ENCODE measurements around the gene LENG9.
"Not testable (repeated sequence)": the region's sequence is repeated elsewhere in the genome, so short reads cannot be mapped to it uniquely, and the experiment has no call there.

Gene LENG9

GRCh38 chr19:54451997-54452396 lies 11.6 kb downstream of the LENG9 start:
- H3K4me3 ChIP-seq (replicated peaks in 1 of 2; ENCODE audit: low read depth in 2 of 2, low read length in 2 of 2): no peak overlapping the region
- no peak for DNase-seq (ENCODE audit: low read depth in 2 of 2)
- no peak for TF ChIP-seq CTCF (IDR thresholded peaks at IDR 0.05; ENCODE audit: low read depth, low read length)

DNA sequence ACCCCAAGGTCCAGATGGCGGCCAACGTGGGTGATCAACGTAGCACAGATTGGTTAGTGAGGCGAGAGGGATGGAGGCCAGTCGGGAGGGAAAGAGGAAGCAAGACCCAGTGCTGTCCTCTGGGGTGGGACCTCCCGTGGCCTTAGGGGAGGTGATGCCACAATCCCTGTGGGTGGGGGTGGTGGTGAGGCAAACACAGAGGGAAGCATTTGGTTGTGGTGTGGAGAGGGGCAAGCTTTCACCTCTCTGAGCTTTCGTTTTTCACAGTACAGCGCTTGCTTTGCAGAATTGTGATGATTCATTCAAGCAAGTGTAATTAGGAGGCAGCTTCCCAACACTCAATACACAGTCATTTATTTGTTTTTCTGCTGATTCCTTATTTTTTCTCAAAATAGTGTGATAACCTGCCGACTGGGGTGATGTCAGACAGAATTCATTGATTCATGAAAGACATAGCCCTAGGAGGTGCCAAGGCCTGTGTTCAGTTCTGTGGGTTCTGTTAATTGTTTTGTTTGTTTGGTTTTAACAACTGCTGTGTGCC lies 12.2 kb downstream of the LENG9 start:
- peak overlapping the region in 1 of 2 donors; percentile 96 for H3K4me3 ChIP-seq (replicated peaks in 1 of 2; ENCODE audit: low read depth in 2 of 2, low read length in 2 of 2)
- TF ChIP-seq CTCF (IDR thresholded peaks at IDR 0.05; ENCODE audit: low read depth, low read length): no peak
- peak in 1 of 2 donors; percentile 43 for DNase-seq (ENCODE audit: low read depth in 2 of 2)

- DNase-seq (ENCODE audit: low read depth in 2 of 2): peak in 1 of 2 donors; percentile 36
- no peak for TF ChIP-seq CTCF (IDR thresholded peaks at IDR 0.05; ENCODE audit: low read depth, low read length)
- peak overlapping the region; percentile 64 to 96 for H3K4me3 ChIP-seq (replicated peaks in 1 of 2; ENCODE audit: low read depth in 2 of 2, low read length in 2 of 2)
These were observed 13.9 kb downstream of the LENG9 start for GRCh38 chr19:54449701-54450069.

DNA sequence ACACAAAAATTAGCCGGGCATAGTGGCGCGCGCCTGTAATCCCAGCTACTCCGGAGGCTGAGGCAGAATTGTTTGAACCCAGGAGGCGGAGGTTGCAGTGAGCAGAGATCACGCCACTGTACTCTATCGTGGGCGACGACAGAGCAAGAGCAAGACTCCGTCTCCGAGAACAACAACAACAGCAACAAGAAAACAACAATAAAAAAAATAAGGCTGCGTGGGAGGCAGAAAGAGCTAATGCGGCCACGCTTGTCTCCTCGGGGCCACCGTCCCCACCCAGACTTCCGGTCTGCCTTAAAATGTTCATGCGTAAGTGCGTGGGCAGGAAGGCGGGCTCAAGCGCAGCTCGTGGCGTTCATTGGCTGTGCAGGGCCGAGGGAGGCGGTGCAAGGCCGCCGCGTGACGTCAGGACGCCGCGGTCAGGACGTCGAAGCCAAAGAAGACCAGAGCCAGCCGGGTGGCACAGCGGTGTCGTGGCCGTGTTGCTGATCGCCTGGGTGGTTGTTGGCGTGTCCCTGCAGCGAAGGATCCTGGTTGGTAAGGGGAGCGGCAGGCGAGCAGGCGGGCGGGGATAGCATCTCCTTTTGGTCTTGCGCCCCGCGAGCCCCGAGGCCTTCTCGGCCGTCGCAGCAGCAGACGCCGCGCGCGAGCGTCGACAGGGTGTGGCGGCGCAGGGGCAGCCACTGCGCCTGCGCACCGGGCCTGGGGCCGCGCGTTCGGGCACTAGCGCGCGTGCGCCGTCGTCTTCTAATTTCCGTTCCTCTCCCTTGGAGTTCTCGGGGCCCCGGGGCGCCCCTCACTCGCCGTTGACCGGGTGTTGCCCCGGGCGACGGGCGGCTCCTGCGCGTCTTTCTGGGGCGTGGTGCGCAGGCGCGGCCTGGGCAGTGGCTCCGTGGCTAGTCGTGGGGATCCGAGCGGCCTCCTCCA lies 14.5 kb downstream of the LENG9 start, which contains the start of gene LENG8:
TSS of gene LENG8 (plus strand) at position 426 of the 927 bp plus-strand sequence. CDS start 2,146 bp downstream, outside the sequence.
- peak; percentile 99 for DNase-seq (ENCODE audit: low read depth in 2 of 2)
- TF ChIP-seq CTCF (IDR thresholded peaks at IDR 0.05; ENCODE audit: low read depth, low read length): no peak
- peak within 1 kb of the TSS; percentile 64 to 96 for H3K4me3 ChIP-seq (replicated peaks in 1 of 2; ENCODE audit: low read depth in 2 of 2, low read length in 2 of 2)

DNA sequence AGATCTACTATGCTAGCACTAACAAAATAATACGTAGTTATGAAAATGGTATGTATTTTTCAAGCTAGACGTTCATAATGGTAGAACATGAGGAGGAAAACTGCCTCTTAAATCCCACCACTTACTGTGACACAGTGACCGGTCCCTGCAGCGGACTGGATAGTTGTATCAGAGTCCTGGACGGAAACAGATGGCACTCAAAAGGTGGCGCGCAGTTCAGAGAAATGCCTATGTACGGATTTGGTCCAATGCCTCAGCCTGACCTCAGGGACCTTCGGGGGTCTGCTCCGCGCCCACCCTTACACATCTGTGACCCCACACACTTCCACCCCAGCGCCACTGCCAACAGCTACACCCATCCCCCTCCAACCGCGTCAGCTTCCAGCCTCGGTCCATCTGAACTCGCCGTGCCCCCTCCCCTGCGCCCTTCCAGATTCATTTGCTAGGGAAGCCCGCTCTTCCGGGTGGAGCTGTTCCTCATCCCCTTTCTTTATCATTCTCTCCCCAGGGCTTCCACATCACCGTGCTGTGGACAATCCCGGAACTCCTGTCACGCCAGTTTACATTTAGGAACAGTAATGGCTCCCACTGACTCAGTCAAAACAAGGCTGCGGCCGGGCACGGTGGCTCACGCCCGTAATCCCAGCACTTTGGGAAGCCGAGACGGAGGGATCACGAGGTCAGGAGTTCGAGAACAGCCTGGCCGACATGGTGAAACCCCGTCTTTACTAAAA lies 15.4 kb downstream of the LENG9 start:
- TF ChIP-seq CTCF (IDR thresholded peaks at IDR 0.05; ENCODE audit: low read depth, low read length): no peak
- peak; percentile 71 to 74 for DNase-seq (ENCODE audit: low read depth in 2 of 2)
- peak overlapping the region; percentile 64 to 96 for H3K4me3 ChIP-seq (replicated peaks in 1 of 2; ENCODE audit: low read depth in 2 of 2, low read length in 2 of 2)

GRCh38 chr19:54446349-54446748 lies 17.2 kb downstream of the LENG9 start:
- DNase-seq (ENCODE audit: low read depth in 2 of 2); H3K4me3 ChIP-seq (replicated peaks in 1 of 2; ENCODE audit: low read depth in 2 of 2, low read length in 2 of 2): not testable (repeated sequence)

- no peak overlapping the region for H3K4me3 ChIP-seq (replicated peaks in 1 of 2; ENCODE audit: low read depth in 2 of 2, low read length in 2 of 2)
- no peak for DNase-seq (ENCODE audit: low read depth in 2 of 2)
- TF ChIP-seq CTCF (IDR thresholded peaks at IDR 0.05; ENCODE audit: low read depth, low read length): no peak
These were observed 18.8 kb downstream of the LENG9 start for GRCh38 chr19:54444737-54445136.
